HEK293 (cell line): ENCODE results near the gene PRKG1.

Experiments
- CTCF ChIA-PET: fragments of 350-600 bp; formaldehyde crosslinking; extraction: SDS; loops from one replicate; lab custom pipeline; 2021; ENCODE audit warnings: antibody characterized with exemption; lab: Yijun Ruan, JAX
- POLR2A ChIA-PET: fragments of 300-600 bp; formaldehyde crosslinking; extraction: SDS; loops from one replicate; lab custom pipeline; 2020; ENCODE audit warnings: antibody characterized with exemption, inconsistent platforms; lab: Yijun Ruan, JAX
- H3K27ac ChIP-seq: fragments of 200-500 bp; sonication (Bioruptor generic); 2 replicates; pipeline ENCODE4 v1.5.1; 2014; ENCODE audit warnings: low read depth, low read length, control low read depth, inconsistent platforms; ENCODE audit errors: extremely low read depth
- H3K36me3 ChIP-seq, 2 experiments: fragments of 200-500 bp in 1 of 2; sonication (Bioruptor generic) in 1 of 2; 1 replicate in 1 of 2; 2 replicates in 1 of 2; pipeline ENCODE4 v1.5.1; 2014 to 2017; ENCODE audit warnings: inconsistent platforms in 2 of 2, low read length in 2 of 2; ENCODE audit not compliant: control insufficient read depth in 2 of 2, insufficient read depth in 1 of 2
- H3K4me1 ChIP-seq: fragments of 200-500 bp; sonication (Bioruptor generic); 2 replicates; pipeline ENCODE4 v1.5.1; 2014; ENCODE audit warnings: mild to moderate bottlenecking, low read length, inconsistent platforms; ENCODE audit not compliant: control insufficient read depth, insufficient read depth
- H3K4me3 ChIP-seq: 2 replicates; pipeline ENCODE4 v1.5.1; 2011; ENCODE audit warnings: low read depth, mild to moderate bottlenecking, control low read depth, low read length, moderate library complexity
- H3K9me3 ChIP-seq: fragments of 200-500 bp; sonication (Bioruptor generic); 2 replicates; pipeline ENCODE4 v1.5.1; 2014; ENCODE audit warnings: low read depth, low read length, inconsistent platforms; ENCODE audit not compliant: control insufficient read depth, insufficient read depth
- GLI2 ChIP-seq: fragments of 450-650 bp; formaldehyde crosslinking; IDR thresholded peaks from 2 replicates; pipeline ENCODE4; 2017; ENCODE audit warnings: missing biosample characterization, missing genetic modification characterization, low read depth, borderline replicate concordance
- INSM2 ChIP-seq: fragments of 450-650 bp; formaldehyde crosslinking; IDR thresholded peaks from 2 replicates; pipeline ENCODE4 v1.5.1; 2016; ENCODE audit warnings: missing biosample characterization, missing genetic modification characterization
- PRDM1 ChIP-seq: fragments of 450-650 bp; formaldehyde crosslinking; IDR thresholded peaks from 2 replicates; pipeline ENCODE4; 2016; ENCODE audit warnings: missing biosample characterization, missing genetic modification characterization
- REPIN1 ChIP-seq: fragments of 450-650 bp; formaldehyde crosslinking; IDR thresholded peaks from 2 replicates; pipeline ENCODE4 v1.5.1; 2017; ENCODE audit warnings: missing biosample characterization, missing genetic modification characterization, low read depth
- ZBTB6 ChIP-seq: fragments of 450-650 bp; formaldehyde crosslinking; IDR thresholded peaks from 2 replicates; pipeline ENCODE4 v1.5.1; 2017; ENCODE audit warnings: missing biosample characterization, missing genetic modification characterization
- ZBTB8A ChIP-seq: fragments of 450-650 bp; formaldehyde crosslinking; IDR thresholded peaks from 2 replicates; pipeline ENCODE4 v1.5.1; 2016; ENCODE audit warnings: missing biosample characterization, missing genetic modification characterization
- ZNF121 ChIP-seq: fragments of 450-650 bp; formaldehyde crosslinking; IDR thresholded peaks from 2 replicates; pipeline ENCODE4 v1.5.1; 2016; ENCODE audit warnings: missing biosample characterization, missing genetic modification characterization
- ZNF140 ChIP-seq: fragments of 450-650 bp; formaldehyde crosslinking; IDR thresholded peaks from 2 replicates; pipeline ENCODE4 v1.5.1; 2016; ENCODE audit warnings: missing biosample characterization, missing genetic modification characterization
- ZNF16 ChIP-seq: fragments of 450-650 bp; formaldehyde crosslinking; IDR thresholded peaks from 2 replicates; pipeline ENCODE4 v1.5.1; 2016; ENCODE audit warnings: low read depth, missing biosample characterization, missing genetic modification characterization
- ZNF169 ChIP-seq: fragments of 450-650 bp; formaldehyde crosslinking; IDR thresholded peaks from 2 replicates; pipeline ENCODE4 v1.5.1; 2016; ENCODE audit warnings: missing biosample characterization, missing genetic modification characterization
- ZNF274 ChIP-seq, 2 experiments: fragments of 200-500 bp in 1 of 2; fragments of 450-650 bp in 1 of 2; sonication (Bioruptor generic) in 1 of 2; formaldehyde crosslinking in 1 of 2; IDR thresholded peaks; 2 replicates each; pipeline versions ENCODE4 v1.5.1 to v1.6.1; 2014 to 2016; ENCODE audit warnings: borderline replicate concordance in 1 of 2, inconsistent platforms in 1 of 2, low read length in 1 of 2, missing biosample characterization in 1 of 2, missing genetic modification characterization in 1 of 2
- ZNF362 ChIP-seq: fragments of 450-650 bp; formaldehyde crosslinking; IDR thresholded peaks from 2 replicates; pipeline ENCODE4 v1.5.1; 2016; ENCODE audit warnings: missing biosample characterization, missing genetic modification characterization
- ZNF404 ChIP-seq: fragments of 450-650 bp; formaldehyde crosslinking; IDR thresholded peaks from 2 replicates; pipeline ENCODE4 v1.5.1; 2017; ENCODE audit warnings: missing biosample characterization, missing genetic modification characterization
- ZNF433 ChIP-seq: fragments of 450-650 bp; formaldehyde crosslinking; IDR thresholded peaks from 2 replicates; pipeline ENCODE4 v1.5.1; 2016; ENCODE audit warnings: missing biosample characterization, missing genetic modification characterization, low read depth
- ZNF571 ChIP-seq: fragments of 450-650 bp; formaldehyde crosslinking; IDR thresholded peaks from 2 replicates; pipeline ENCODE4 v1.5.0; 2017; ENCODE audit warnings: missing biosample characterization, missing genetic modification characterization
- ZNF596 ChIP-seq: fragments of 450-650 bp; IDR thresholded peaks from 2 replicates; pipeline ENCODE4 v1.5.0; 2018; ENCODE audit warnings: missing biosample characterization, mild to moderate bottlenecking, missing genetic modification characterization, moderate library complexity
- ZNF610 ChIP-seq: fragments of 450-650 bp; formaldehyde crosslinking; IDR thresholded peaks from 2 replicates; pipeline ENCODE4 v1.5.1; 2016; ENCODE audit warnings: missing biosample characterization, missing genetic modification characterization, borderline replicate concordance
- ZNF654 ChIP-seq: fragments of 450-650 bp; formaldehyde crosslinking; IDR thresholded peaks from 2 replicates; pipeline ENCODE4 v1.5.1; 2016; ENCODE audit warnings: low read depth, missing biosample characterization, missing genetic modification characterization
- TF ChIP-seq, protein P1 (sequence below): fragments of 450-650 bp; formaldehyde crosslinking; IDR thresholded peaks from 2 replicates; pipeline ENCODE4 v1.5.1; 2017; ENCODE audit warnings: missing biosample characterization, missing genetic modification characterization
- TF ChIP-seq, protein P2 (sequence below): fragments of 450-650 bp; IDR thresholded peaks from 2 replicates; pipeline ENCODE4 v1.5.1; 2018; ENCODE audit warnings: missing biosample characterization, mild to moderate bottlenecking, missing genetic modification characterization
- TF ChIP-seq, protein P3 (sequence below): sonication (generic); formaldehyde crosslinking; IDR thresholded peaks from 2 replicates; pipeline ENCODE4 v1.8.1; 2022; ENCODE audit warnings: mild to moderate bottlenecking, moderate library complexity, missing genetic modification reagents

The PRKG1 gene

DNA sequence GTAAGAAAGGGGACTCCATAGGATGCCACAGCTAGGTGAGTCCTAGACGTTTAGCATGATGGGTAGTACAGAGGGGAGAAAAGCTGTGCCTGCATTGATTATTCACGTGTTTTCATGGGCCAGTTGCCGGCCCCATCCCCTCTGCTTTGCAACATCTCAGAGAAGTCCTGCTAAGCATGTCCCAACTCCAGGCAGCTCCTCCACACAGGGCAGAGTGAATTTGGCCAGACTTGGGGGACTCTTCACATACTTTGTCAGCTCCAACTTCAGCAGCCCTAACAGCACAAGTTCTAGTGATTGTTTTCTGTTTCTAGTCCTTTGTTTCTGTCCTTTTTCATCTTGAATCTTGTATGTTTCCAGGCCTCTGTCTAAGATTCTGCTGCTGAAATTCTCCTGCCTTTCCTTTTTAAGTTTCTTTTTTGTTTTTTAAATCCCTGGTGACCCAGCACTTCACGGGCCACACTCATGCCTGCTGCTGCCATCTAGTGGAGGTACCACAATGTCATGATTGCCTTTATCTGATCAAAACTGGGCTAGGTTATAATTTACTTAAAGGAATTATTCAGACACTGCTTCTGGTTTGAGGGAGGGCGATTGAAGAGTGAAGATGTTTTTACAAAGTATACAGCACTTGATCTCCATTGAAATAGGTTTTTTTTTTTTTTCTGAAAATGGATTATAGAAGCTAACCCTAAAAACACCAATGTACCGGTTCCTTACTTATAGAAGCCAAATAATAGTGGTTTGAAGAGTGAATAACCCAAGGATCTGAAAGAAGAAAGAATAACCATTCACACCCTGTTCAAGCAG is 348.2 kb downstream of the PRKG1 start (continued):
- TF ChIP-seq, protein P1, sequence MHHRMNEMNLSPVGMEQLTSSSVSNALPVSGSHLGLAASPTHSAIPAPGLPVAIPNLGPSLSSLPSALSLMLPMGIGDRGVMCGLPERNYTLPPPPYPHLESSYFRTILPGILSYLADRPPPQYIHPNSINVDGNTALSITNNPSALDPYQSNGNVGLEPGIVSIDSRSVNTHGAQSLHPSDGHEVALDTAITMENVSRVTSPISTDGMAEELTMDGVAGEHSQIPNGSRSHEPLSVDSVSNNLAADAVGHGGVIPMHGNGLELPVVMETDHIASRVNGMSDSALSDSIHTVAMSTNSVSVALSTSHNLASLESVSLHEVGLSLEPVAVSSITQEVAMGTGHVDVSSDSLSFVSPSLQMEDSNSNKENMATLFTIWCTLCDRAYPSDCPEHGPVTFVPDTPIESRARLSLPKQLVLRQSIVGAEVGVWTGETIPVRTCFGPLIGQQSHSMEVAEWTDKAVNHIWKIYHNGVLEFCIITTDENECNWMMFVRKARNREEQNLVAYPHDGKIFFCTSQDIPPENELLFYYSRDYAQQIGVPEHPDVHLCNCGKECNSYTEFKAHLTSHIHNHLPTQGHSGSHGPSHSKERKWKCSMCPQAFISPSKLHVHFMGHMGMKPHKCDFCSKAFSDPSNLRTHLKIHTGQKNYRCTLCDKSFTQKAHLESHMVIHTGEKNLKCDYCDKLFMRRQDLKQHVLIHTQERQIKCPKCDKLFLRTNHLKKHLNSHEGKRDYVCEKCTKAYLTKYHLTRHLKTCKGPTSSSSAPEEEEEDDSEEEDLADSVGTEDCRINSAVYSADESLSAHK (tag by site-specific recombination): no peak
- TF ChIP-seq ZNF404 (tag by site-specific recombination) (no peak), ZNF433 (tag by site-specific recombination) (no peak), ZBTB8A (tag by site-specific recombination) (no peak), ZNF654 (peak; percentile 88), PRDM1 (peak; percentile 73)

- Histone ChIP-seq H3K4me3 (no peak overlapping the region), H3K27ac (no peak overlapping the region), H3K4me1 (no peaks in the 10 kb centered on the region), H3K36me3 (no peaks in the 10 kb centered on the region)
- CTCF ChIA-PET: interaction anchor here (1.2 to 4.1 kb wide), 6 partner anchors 9 to 360 kb away, joined by 3 to 45 read pairs (median 4); partner anchors contain the start of gene PRKG1
- TF ChIP-seq ZBTB6 (tag by site-specific recombination): no peak
- TF ChIP-seq, protein P2, sequence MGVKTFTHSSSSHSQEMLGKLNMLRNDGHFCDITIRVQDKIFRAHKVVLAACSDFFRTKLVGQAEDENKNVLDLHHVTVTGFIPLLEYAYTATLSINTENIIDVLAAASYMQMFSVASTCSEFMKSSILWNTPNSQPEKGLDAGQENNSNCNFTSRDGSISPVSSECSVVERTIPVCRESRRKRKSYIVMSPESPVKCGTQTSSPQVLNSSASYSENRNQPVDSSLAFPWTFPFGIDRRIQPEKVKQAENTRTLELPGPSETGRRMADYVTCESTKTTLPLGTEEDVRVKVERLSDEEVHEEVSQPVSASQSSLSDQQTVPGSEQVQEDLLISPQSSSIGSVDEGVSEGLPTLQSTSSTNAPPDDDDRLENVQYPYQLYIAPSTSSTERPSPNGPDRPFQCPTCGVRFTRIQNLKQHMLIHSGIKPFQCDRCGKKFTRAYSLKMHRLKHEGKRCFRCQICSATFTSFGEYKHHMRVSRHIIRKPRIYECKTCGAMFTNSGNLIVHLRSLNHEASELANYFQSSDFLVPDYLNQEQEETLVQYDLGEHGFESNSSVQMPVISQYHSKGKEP (tag by site-specific recombination): no peak
- TF ChIP-seq ZNF610 (tag by site-specific recombination): no peak
- no peak for TF ChIP-seq ZNF121 (tag by site-specific recombination)
- TF ChIP-seq ZNF596: no peak
- TF ChIP-seq ZNF169 (tag by site-specific recombination): no peak
- no peak for TF ChIP-seq REPIN1 (tag by site-specific recombination)
- no peak for TF ChIP-seq GLI2 (tag by site-specific recombination)
- TF ChIP-seq, protein P3, sequence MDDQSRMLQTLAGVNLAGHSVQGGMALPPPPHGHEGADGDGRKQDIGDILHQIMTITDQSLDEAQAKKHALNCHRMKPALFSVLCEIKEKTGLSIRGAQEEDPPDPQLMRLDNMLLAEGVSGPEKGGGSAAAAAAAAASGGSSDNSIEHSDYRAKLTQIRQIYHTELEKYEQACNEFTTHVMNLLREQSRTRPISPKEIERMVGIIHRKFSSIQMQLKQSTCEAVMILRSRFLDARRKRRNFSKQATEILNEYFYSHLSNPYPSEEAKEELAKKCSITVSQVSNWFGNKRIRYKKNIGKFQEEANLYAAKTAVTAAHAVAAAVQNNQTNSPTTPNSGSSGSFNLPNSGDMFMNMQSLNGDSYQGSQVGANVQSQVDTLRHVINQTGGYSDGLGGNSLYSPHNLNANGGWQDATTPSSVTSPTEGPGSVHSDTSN (CRISPR knock-in tag): no peak
- no peak for TF ChIP-seq INSM2 (tag by site-specific recombination)
- no peak for TF ChIP-seq ZNF16 (tag by site-specific recombination)
- no peak for TF ChIP-seq ZNF274 (IDR thresholded peaks at IDR 0.05; ENCODE audit: low read length)
- no peak for TF ChIP-seq ZNF274 (tag by site-specific recombination; IDR thresholded peaks at IDR 0.05; ENCODE audit: borderline replicate concordance)
- TF ChIP-seq, protein P1 (tag by site-specific recombination): no peak
- no peak for TF ChIP-seq ZNF571 (tag by site-specific recombination)
- no peak for TF ChIP-seq ZNF140 (tag by site-specific recombination)
- no peak for TF ChIP-seq ZNF362 (tag by site-specific recombination)
- TF ChIP-seq, all 188 proteins: peak for 0
- H3K9me3 ChIP-seq: no peaks in the 10 kb centered on the region
- POLR2A ChIA-PET: no interaction called here
Observed at GRCh38 chr10:51423121-51423452, 348.8 kb downstream of the PRKG1 start.
